Ovary (tissue), 9 donors: ENCODE results near the gene SEBOX. TPM values are rescaled to one million over a fixed set of nuclear protein-coding genes. Genes with fewer than 3 reads are reported as not detected.

Experiments used
- DNase-seq, 5 donors: peaks; one replicate each; pipeline ENCODE4 v3.0.0-alpha.2; 2019 to 2020
- H3K27ac ChIP-seq, 2 donors: fragments of 200-600 bp; one replicate each; pipeline versions ENCODE4 v1.5.1 to v1.8.0; 2019 to 2022
- H3K27me3 ChIP-seq: fragments of 200-600 bp; one replicate; pipeline ENCODE4 v1.8.0; 2022
- H3K36me3 ChIP-seq: fragments of 200-600 bp; sonication (generic); one replicate; pipeline ENCODE4 v1.5.1; 2019
- H3K4me1 ChIP-seq: one replicate; pipeline ENCODE4 v1.8.1; 2013; ENCODE audit warnings: mild to moderate bottlenecking, moderate library complexity; ENCODE audit not compliant: insufficient read depth
- H3K4me3 ChIP-seq: fragments of 200-600 bp; sonication (generic); one replicate; pipeline ENCODE4 v1.5.1; 2017
- H3K9me3 ChIP-seq, 2 donors: fragments of 200-600 bp in 1 of 2; sonication (generic) in 1 of 2; one replicate each; pipeline versions ENCODE4 v1.5.1 to v1.8.1; 2013 to 2019; ENCODE audit warnings: mild to moderate bottlenecking in 1 of 2, moderate library complexity in 1 of 2
- EP300 ChIP-seq: sonication (generic); formaldehyde crosslinking; IDR thresholded peaks from one replicate; pipeline ENCODE4 v1.6.1; 2017; ENCODE audit warnings: antibody characterized with exemption
- POLR2A ChIP-seq: fragments of 450-650 bp; IDR thresholded peaks from one replicate; pipeline ENCODE4 v1.6.1; 2017; ENCODE audit warnings: antibody characterized with exemption, mild to moderate bottlenecking, moderate library complexity
- WGBS, 3 donors: extraction: QIAGEN DNeasy Blood & Tissue Kit in 1 of 3; methylation state at CpG; one replicate each; pipeline versions ENCODE4 v1.1.5 to v1.1.7; 2013 to 2017; 5-methylcytosine and 5-hydroxymethylcytosine counted together
- intact Hi-C, 4 donors: fragments of 100-400 bp; cut with DNase I; formaldehyde crosslinking; loops; one replicate each; pipeline versions ENCODE4 v1.11.0 to v1.15.1; 2022 to 2023
- polyA plus RNA-seq, 2 donors: library from polyadenylated mRNA; stranded (reverse); fragments of 200-250 nt in 1 of 2; fragments of 350-450 nt in 1 of 2; fragmentation: Illumina TruSeq in 1 of 2; extraction: RNeasy Lipid Tissue Mini Kit (QIAGEN cat#74804) in 1 of 2; gene quantifications; one replicate each; pipeline ENCODE4 v1.2.3, GENCODE V29; 2013 to 2014
- total RNA-seq, 7 donors: library from RNA; depleted of rRNA in 2 of 7; stranded (reverse); fragments of >200 nt in 2 of 7; fragmentation: NEBNext Ultra II Directional in 3 of 7; extraction: Animal tissue kit (Norgen Biotek cat#: 25700) in 3 of 7; gene quantifications; one replicate each; pipeline versions ENCODE4 v1.1.0 to v1.2.4, GENCODE V29; 2016 to 2023
- TF ChIP-seq, protein P1 (sequence below), 3 donors: fragments of 450-650 bp in 2 of 3; fragments of 200-600 bp in 1 of 3; IDR thresholded peaks; one replicate each; pipeline versions ENCODE4 v1.5.1 to v1.8.0; 2016 to 2022; ENCODE audit warnings: antibody characterized with exemption in 3 of 3, mild to moderate bottlenecking in 1 of 3
- donor health status: DM: no; HTN: no; CAD: no; lungs with moderate emphysema.
- donor health status: DM: no; HTN: no; CAD: no.
- donor health status: Bipolar disorder and iron deficiency.
- donor health status: DM: yes; HTN: yes; CAD: no.
- donor health status: DM: no; HTN: no; CAD: no.
- donor health status: DM: yes; HTN: yes; CAD: no.

Gene SEBOX
- total and polyA plus RNA-seq, 9 donors: not detected

DNA sequence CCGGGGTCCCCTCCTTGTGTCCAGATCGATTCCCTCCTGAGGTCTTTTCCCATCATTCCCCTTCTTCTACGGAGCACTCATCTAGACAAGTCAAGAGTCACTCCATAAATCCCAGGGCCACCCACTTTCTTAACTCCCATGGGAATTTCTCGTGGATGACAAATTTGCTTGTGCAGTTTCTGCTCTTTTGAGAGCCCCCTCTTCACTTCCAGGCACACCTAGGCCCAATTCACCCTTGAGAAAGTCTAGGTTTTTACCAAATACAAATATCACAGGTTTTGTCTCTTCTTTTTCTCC lies 7.2 kb downstream of the SEBOX start:
- peak overlapping the region; percentile 55 for H3K4me3 ChIP-seq
- intact Hi-C loops: no loop called here
- no peak for DNase-seq
- TF ChIP-seq, protein P1, sequence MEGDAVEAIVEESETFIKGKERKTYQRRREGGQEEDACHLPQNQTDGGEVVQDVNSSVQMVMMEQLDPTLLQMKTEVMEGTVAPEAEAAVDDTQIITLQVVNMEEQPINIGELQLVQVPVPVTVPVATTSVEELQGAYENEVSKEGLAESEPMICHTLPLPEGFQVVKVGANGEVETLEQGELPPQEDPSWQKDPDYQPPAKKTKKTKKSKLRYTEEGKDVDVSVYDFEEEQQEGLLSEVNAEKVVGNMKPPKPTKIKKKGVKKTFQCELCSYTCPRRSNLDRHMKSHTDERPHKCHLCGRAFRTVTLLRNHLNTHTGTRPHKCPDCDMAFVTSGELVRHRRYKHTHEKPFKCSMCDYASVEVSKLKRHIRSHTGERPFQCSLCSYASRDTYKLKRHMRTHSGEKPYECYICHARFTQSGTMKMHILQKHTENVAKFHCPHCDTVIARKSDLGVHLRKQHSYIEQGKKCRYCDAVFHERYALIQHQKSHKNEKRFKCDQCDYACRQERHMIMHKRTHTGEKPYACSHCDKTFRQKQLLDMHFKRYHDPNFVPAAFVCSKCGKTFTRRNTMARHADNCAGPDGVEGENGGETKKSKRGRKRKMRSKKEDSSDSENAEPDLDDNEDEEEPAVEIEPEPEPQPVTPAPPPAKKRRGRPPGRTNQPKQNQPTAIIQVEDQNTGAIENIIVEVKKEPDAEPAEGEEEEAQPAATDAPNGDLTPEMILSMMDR (IDR thresholded peaks at IDR 0.05): no peak
- TF ChIP-seq EP300: no peak
- TF ChIP-seq POLR2A: no peak
- peaks cover 3% of the 10 kb centered on the region for H3K4me1 ChIP-seq
- 2 to 8% (median 5%) methylated on average over 4 of the region's 4 CpGs for WGBS, 3 donors
- H3K27me3 ChIP-seq: no peaks in the 10 kb centered on the region
- no peaks in the 10 kb centered on the region for H3K36me3 ChIP-seq
- H3K9me3 ChIP-seq: no peaks in the 10 kb centered on the region
- no peak overlapping the region for H3K27ac ChIP-seq

DNA sequence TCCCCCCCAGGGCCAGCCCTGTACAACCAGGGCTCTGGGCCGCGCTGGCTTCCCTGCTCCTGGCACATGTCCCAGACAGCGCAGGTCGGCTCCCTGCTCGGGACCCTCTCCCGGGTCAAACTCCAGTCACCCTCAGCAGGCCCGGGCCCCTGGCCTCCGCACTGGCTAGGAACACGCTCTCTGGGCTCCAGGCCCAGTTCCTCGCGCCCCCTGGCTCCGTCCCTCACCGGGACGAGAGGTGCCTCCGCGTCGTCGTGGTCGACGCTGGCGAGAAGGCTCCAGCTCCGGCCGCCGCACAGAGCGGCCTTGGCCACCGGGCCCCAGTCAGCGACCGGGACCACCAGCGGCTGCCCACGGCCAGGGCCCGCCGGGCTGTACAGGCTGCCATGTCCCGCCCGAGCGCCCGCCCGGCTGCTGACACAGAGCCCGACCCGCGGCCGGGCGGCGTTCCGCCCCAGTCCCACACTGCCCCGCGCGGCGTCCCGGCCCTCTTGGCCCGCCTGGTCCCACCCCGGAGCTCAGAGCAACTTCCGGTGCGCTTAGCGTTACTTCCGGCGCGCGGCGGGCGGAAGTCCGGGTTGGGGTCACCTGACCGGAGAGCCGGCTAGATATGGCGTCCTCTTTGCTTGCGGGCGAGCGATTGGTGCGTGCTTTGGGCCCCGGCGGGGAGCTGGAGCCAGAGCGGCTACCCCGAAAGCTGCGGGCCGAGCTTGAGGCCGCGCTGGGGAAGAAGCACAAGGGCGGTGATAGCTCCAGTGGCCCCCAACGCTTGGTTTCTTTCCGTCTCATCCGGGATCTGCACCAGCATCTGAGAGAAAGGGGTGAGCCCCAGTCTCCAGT lies 7.7 kb downstream of the SEBOX start, which contains the start of gene POLDIP2:
Gene POLDIP2, minus strand, starts transcription at position 467 of the 840 bp plus-strand sequence. Its CDS starts 79 bp downstream, at position 388.
- Histone ChIP-seq H3K36me3 (no peaks in the 10 kb centered on the region), H3K27me3 (no peaks in the 10 kb centered on the region), H3K4me1 (peaks cover 3% of the 10 kb centered on the region), H3K9me3 (no peaks in the 10 kb centered on the region), H3K4me3 (peak within 1 kb of the TSS; percentile 55), H3K27ac (peak within 1 kb of the TSS; percentile 56 to 57)
- intact Hi-C loops: no loop called here
- 0% methylated on average over 35 to 80 of the region's 80 CpGs for WGBS, 3 donors
- TF ChIP-seq, protein P1 (IDR thresholded peaks at IDR 0.05): peak in 1 of 3 donors; percentile 41
- no peak for TF ChIP-seq EP300
- TF ChIP-seq POLR2A: peak; percentile 91
- DNase-seq: peak; percentile 93 to 96 (median 94)

DNA sequence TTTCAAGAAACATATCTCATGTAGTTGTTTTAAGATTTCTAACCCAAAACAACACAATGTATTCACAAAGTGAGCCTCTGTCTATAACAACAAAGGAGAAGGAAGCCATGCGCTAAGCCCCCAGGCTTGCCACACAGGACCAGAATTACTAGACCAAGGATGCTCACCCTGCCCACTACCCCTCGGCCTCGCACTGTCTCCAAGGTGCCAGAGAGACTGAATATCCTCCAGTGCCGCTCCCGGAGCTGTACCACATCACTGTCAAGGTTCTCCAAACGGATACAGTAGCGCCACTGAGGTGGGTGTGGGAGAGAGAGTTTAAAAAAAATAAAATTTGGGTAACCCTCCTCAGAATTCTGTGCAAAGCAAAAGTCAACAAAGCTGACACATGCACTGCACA lies 14.7 kb downstream of the SEBOX start:
- no peaks in the 10 kb centered on the region for H3K36me3 ChIP-seq
- no peaks in the 10 kb centered on the region for H3K27me3 ChIP-seq
- H3K4me1 ChIP-seq: peaks cover 21% of the 10 kb centered on the region
- H3K27ac ChIP-seq: no peak overlapping the region
- intact Hi-C loops: no loop called here
- TF ChIP-seq POLR2A (no peak), EP300 (no peak)
- TF ChIP-seq, protein P1 (IDR thresholded peaks at IDR 0.05): no peak
- H3K4me3 ChIP-seq: no peak overlapping the region
- no peak for DNase-seq
- no peaks in the 10 kb centered on the region for H3K9me3 ChIP-seq
- 85 to 92% (median 90%) methylated on average over 7 of the region's 7 CpGs for WGBS, 3 donors

DNA sequence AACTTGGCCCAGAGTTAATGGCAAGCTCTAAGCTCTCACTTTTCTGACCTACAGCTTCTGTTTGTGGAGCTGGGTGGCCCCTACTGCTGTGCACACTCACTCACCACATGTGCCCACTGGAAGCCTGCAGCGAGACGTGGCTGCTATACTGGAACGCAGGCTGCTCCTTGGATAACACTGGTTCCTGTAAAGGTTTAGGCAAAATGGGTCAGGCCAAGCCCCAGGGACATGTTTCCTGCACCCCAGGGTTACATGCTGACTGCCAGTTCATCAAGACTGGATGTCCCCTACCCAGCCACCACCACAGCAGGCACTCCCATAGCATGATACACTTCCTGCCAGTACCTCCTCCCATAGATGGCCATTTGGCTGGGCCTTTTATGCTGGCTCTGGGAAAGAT lies 16.0 kb downstream of the SEBOX start:
- no peak overlapping the region for H3K27ac ChIP-seq
- intact Hi-C loops: no loop called here
- H3K4me3 ChIP-seq: no peak overlapping the region
- TF ChIP-seq POLR2A (no peak), EP300 (no peak)
- TF ChIP-seq, protein P1 (IDR thresholded peaks at IDR 0.05): no peak
- no peaks in the 10 kb centered on the region for H3K36me3 ChIP-seq
- no peak for DNase-seq
- peaks cover 23% of the 10 kb centered on the region for H3K4me1 ChIP-seq
- WGBS, 3 donors: 52 to 93% (median 69%) methylated on average over 3 of the region's 3 CpGs
- no peaks in the 10 kb centered on the region for H3K27me3 ChIP-seq
- H3K9me3 ChIP-seq: no peaks in the 10 kb centered on the region
